Fibroblast of mammary gland (primary cell): ENCODE data around the gene ANKHD1.
"Not testable (repeated sequence)": the region's sequence is repeated elsewhere in the genome, so short reads cannot be mapped to it uniquely, and the experiment has no call there.

Experiments
- DNase-seq: peaks from one replicate; pipeline ENCODE4 v3.0.0-alpha.2; 2010; ENCODE audit warnings: low read depth
- H3K4me3 ChIP-seq: 2 replicates; pipeline ENCODE4 v1.5.1; 2011; ENCODE audit warnings: low read depth, mild to moderate bottlenecking, low read length, moderate library complexity; ENCODE audit not compliant: control insufficient read depth
- CTCF ChIP-seq: conservative IDR thresholded peaks from 2 replicates; pipeline ENCODE4 v1.5.1; 2011; ENCODE audit warnings: low read depth, low read length, inconsistent platforms; ENCODE audit not compliant: control insufficient read depth, insufficient read depth

Gene ANKHD1

GRCh38 chr5:140575309-140575708 is 173.7 kb downstream of the ANKHD1 start:
- peak; percentile 70 for DNase-seq
- H3K4me3 ChIP-seq = no peak overlapping the region
- peak; percentile 66 for TF ChIP-seq CTCF

GRCh38 chr5:140576776-140577201 is 175.2 kb downstream of the ANKHD1 start:
- no peak overlapping the region for H3K4me3 ChIP-seq
- no peak for TF ChIP-seq CTCF
- DNase-seq = no peak

- DNase-seq, H3K4me3 ChIP-seq: not testable (repeated sequence)
These were observed 177.6 kb downstream of the ANKHD1 start for GRCh38 chr5:140579188-140579747.

GRCh38 chr5:140587495-140587894 is 185.9 kb downstream of the ANKHD1 start:
- no peak overlapping the region for H3K4me3 ChIP-seq
- DNase-seq = peak; percentile 32
- no peak for TF ChIP-seq CTCF

GRCh38 chr5:140588311-140589070 is 186.9 kb downstream of the ANKHD1 start:
- H3K4me3 ChIP-seq = no peak overlapping the region
- peak; percentile 51 for DNase-seq
- TF ChIP-seq CTCF = no peak
